LNCAP (cell line): ENCODE data around the gene HMCN2.

ENCODE experiments used
- CTCF ChIP-seq: fragments of 450-650 bp; IDR thresholded peaks from 2 replicates; pipeline ENCODE4 v1.5.1; 2017; ENCODE audit warnings: mild to moderate bottlenecking

The HMCN2 gene

DNA sequence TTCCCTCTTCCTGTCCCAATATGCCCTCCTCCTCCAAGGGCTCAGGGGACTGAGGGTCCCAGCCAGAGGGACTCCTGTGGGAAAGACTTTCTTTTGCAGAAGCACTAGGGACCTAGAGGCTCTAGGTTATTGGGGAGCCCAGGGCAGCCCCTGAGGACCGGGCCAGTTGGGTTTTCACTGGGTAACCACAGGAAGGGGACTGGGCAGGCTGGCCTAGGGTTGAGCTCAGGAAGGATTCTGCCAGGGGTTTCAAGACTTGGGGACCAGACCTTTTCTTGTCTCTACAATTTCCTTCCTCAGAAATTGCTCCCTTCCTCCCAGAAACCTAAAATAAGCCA, 24.4 kb upstream of the HMCN2 start:
- TF ChIP-seq CTCF: no peak

DNA sequence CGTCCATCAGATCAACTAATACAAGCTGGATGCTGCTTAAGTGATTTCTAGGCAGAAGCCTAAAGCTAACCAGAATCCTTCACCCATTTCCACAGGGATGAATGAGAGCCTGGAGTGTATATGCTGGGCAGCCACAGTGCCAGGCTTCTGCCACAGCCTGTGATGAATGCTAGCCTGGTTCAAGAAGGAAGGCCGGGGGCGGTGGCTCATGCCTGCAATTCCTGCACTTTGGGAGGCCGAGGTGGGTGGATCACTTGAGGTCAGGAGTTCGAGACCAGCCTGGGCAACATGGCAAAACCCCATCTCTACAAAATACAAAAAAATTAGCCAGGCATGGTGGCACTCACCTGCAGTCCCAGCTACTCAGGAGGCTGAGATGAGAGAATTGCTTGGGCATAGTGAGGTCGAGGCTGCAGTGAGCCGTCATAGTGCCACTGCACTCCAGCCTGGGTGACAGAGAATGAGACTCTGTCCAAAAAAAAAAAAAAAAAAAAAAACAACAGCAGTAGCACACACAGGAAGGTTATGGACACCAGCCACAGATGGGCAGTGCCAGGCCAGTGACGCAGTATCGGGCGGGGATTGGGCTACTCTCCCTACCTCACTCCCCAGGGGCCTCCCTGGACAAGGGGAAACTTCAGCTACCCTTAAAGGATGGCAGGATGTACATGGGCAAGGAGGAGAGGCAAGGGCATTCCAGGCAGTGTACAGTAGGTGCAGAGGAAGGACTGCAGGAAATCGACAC, 23.1 kb upstream of the HMCN2 start:
- TF ChIP-seq CTCF: no peak

- peak; percentile 92 for TF ChIP-seq CTCF
These were observed 22.3 kb upstream of the HMCN2 start for GRCh38 chr9:130243015-130243881.

GRCh38 chr9:130243882-130244170, 21.7 kb upstream of the HMCN2 start:
- TF ChIP-seq CTCF: no peak

GRCh38 chr9:130244548-130245165, 20.9 kb upstream of the HMCN2 start:
- TF ChIP-seq CTCF: no peak

DNA sequence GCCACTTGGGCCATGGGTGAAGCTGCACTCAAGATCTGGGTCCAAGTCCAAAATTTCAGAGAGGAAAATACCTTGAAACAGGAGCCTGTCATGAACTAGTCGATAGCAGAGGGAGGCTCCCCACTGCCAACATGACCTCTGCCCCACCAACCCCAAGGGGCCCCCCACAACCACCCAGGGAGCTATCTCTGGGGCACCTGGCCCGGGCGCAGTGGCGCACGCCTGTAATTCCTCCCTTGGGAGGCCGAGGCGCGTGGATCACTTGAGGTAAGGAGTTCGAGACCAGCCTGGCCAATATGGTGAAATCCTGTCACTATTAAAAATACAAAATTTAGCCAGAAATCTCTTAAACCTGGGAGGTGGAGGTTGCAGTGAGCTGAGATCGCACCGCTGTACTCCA, 20.1 kb upstream of the HMCN2 start:
- TF ChIP-seq CTCF: no peak

- TF ChIP-seq CTCF: no peak
These were observed 19.4 kb upstream of the HMCN2 start for GRCh38 chr9:130246126-130246525.
